Activated CD8-positive, alpha-beta T cell treated with anti-CD3 and anti-CD28 coated beads for 36 hours (primary cell): ENCODE data around the gene ORAI2. TPM values are rescaled to one million over a fixed set of nuclear protein-coding genes. Genes with fewer than 3 reads are reported as not detected.

Experiments used
- ATAC-seq: fragments of 200-7000 bp; cut with Tn5 transposase; one replicate; pipeline ENCODE4 v1.10.0; 2021; ENCODE audit warnings: mild to moderate bottlenecking, moderate library complexity
- CTCF ChIA-PET: fragments of 350-600 bp; sonication (Branson Sonifier 250); formaldehyde crosslinking; loops from one replicate; lab custom pipeline; 2021; ENCODE audit warnings: antibody characterized with exemption; lab: Charles Lee
- POLR2A ChIA-PET: fragments of 350-600 bp; sonication (Branson Sonifier 250); formaldehyde crosslinking; loops from one replicate; lab custom pipeline; 2021; ENCODE audit warnings: antibody characterized with exemption; lab: Charles Lee
- DNase-seq: peaks from one replicate; pipeline ENCODE4 v3.0.0-alpha.2; 2020
- H3K27ac Mint-ChIP-seq: one replicate; pipeline ENCODE4 v1.8.0; 2021; ENCODE audit warnings: mild to moderate bottlenecking, mixed read lengths
- H3K27me3 Mint-ChIP-seq: one replicate; pipeline ENCODE4 v1.8.0; 2021; ENCODE audit warnings: mixed read lengths
- H3K36me3 Mint-ChIP-seq: one replicate; pipeline ENCODE4 v1.8.0; 2021; ENCODE audit warnings: low read depth, mixed read lengths
- H3K4me1 Mint-ChIP-seq: one replicate; pipeline ENCODE4 v1.8.0; 2021; ENCODE audit warnings: low read depth, mixed read lengths
- H3K4me3 Mint-ChIP-seq: one replicate; pipeline ENCODE4 v1.8.0; 2021; ENCODE audit warnings: mild to moderate bottlenecking, moderate library complexity, mixed read lengths
- H3K9me3 Mint-ChIP-seq: one replicate; pipeline ENCODE4 v1.8.0; 2021; ENCODE audit warnings: mixed read lengths
- CTCF ChIP-seq: fragments of 200-600 bp; IDR thresholded peaks from one replicate; pipeline ENCODE4 v1.8.0; 2022; ENCODE audit warnings: antibody characterized with exemption, mild to moderate bottlenecking
- intact Hi-C: fragments of 100-400 bp; cut with micrococcal nuclease; formaldehyde crosslinking; loops from one replicate; pipeline ENCODE4 v1.10.0; 2022
- total RNA-seq, 2 experiments: library from RNA; stranded (reverse); gene quantifications; one replicate each; pipeline ENCODE4 v1.2.3, GENCODE V29; 2021

Gene ORAI2
- total RNA-seq, 2 experiments from 2014 or later, result 29.4 to 35.8 TPM

DNA sequence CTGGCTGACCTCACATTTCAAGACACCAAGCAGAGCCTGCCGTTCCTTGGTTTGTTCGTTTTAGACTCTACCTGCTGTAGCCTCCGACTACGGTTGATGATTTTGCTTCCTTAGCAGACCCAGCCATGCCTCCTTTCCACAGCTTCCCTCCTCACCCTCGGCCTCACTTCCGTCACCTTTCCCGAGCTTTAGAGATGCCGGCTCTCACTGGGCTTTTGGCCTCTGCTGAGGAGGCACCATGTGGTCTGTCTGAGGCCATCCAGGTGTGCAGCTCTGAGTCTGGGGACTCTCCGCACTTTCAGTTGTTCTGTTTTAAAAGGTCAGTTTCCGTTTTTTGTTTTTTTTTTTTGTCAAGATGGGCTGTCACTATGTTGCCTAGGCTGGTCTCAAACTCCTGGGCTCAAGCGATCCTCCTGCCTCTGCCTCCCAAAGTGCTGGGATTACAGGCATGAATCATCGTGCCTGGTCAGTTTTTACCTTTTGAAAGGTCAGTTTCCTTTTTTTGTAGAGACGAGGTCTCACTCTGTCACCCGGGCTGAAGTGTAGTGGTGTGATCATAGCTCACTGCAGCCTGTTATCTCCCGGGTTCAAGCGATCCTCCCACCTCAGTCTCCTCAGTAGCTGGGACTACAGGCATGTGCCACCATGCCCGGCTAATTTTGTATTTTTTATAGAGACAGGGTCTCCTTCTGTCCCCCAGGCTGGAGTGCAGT, 11.7 kb downstream of the ORAI2 start:
- CTCF ChIA-PET, result interaction anchor here (1.5 kb wide), 1 partner anchor 13 kb away, joined by 3 read pairs; no protein-coding TSS in a partner anchor

DNA sequence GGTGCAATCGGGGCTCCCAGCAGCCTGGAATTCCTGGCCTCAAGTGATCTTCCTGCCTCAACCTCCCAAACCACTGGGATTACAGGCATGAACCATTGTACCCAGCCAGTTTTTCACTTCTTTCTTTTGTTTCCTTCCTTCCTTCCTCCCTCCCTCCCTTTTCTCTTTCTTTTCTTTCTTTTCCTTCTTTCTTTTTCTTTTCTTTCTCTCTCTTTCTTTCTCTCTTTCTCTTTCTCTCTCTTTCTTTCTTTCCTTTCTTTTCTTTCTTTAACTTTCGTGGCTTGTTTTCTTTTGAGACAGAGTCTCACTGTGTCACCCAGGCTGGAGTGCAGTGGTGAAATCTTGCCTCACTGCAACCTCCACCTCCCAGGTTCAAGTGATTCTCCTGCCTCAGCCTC, 12.3 kb downstream of the ORAI2 start:
- H3K27me3 Mint-ChIP-seq, result no peaks in the 10 kb centered on the region
- no peak for ATAC-seq
- no peak for TF ChIP-seq CTCF
- no peak for DNase-seq
- CTCF ChIA-PET, result no interaction called here
- H3K4me3 Mint-ChIP-seq, result no peak overlapping the region
- peaks cover 4% of the 10 kb centered on the region for H3K4me1 Mint-ChIP-seq
- POLR2A ChIA-PET, result interaction anchor here (1.1 kb wide), 1 partner anchor 12 kb away, joined by 4 read pairs; the partner anchor contains the start of gene ORAI2
- no peaks in the 10 kb centered on the region for H3K9me3 Mint-ChIP-seq
- intact Hi-C loops, result no loop called here
- H3K36me3 Mint-ChIP-seq, result peaks cover 11% of the 10 kb centered on the region
- H3K27ac Mint-ChIP-seq, result peak overlapping the region; percentile 41

More for the DNA sequence above, 11.7 kb downstream of the ORAI2 start:
- H3K36me3 Mint-ChIP-seq, result peaks cover 11% of the 10 kb centered on the region
- TF ChIP-seq CTCF, result no peak
- H3K4me1 Mint-ChIP-seq, result no peaks in the 10 kb centered on the region
- POLR2A ChIA-PET, result interaction anchor here (1.0 to 1.6 kb wide), 4 partner anchors 11 to 19 kb away, joined by 3 to 4 read pairs (median 3); partner anchors contain the start of genes ALKBH4 and ORAI2
- DNase-seq, result no peak
- no peak for ATAC-seq
- no peak overlapping the region for H3K27ac Mint-ChIP-seq
- no peaks in the 10 kb centered on the region for H3K9me3 Mint-ChIP-seq
- H3K27me3 Mint-ChIP-seq, result no peaks in the 10 kb centered on the region
- no peak overlapping the region for H3K4me3 Mint-ChIP-seq
- intact Hi-C loops, result no loop called here

DNA sequence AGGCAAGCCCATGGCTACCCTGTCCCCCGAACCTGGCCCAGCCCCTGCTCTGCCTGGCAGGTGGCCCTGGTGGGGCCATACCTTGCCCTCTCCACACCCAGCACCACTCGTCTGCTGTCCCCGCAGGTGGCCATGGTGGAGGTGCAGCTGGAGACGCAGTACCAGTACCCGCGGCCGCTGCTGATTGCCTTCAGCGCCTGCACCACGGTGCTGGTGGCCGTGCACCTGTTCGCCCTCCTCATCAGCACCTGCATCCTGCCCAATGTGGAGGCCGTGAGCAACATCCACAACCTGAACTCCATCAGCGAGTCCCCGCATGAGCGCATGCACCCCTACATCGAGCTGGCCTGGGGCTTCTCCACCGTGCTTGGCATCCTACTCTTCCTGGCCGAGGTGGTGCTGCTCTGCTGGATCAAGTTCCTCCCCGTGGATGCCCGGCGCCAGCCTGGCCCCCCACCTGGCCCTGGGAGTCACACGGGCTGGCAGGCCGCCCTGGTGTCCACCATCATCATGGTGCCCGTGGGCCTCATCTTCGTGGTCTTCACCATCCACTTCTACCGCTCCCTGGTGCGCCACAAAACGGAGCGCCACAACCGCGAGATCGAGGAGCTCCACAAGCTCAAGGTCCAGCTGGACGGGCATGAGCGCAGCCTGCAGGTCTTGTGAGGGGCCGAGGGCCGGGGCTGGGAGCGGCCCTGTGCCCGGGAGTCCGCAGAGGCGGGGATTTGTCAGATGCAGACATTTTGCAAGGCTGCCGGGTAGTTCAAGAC, 13.2 kb downstream of the ORAI2 start:
- Mint-ChIP-seq H3K4me3 (no peak overlapping the region), H3K27ac (no peak overlapping the region), H3K36me3 (peaks cover 10% of the 10 kb centered on the region), H3K4me1 (peaks cover 4% of the 10 kb centered on the region), H3K9me3 (no peaks in the 10 kb centered on the region), H3K27me3 (no peaks in the 10 kb centered on the region)
- CTCF ChIA-PET, result no interaction called here
- intact Hi-C loops, result no loop called here
- ATAC-seq (no peak), DNase-seq (no peak)
- TF ChIP-seq CTCF, result no peak
- POLR2A ChIA-PET, result no interaction called here

- Mint-ChIP-seq H3K27ac (no peak overlapping the region), H3K9me3 (no peaks in the 10 kb centered on the region), H3K27me3 (no peaks in the 10 kb centered on the region), H3K36me3 (peaks cover 7% of the 10 kb centered on the region), H3K4me3 (no peak overlapping the region), H3K4me1 (peaks cover 4% of the 10 kb centered on the region)
- ChIA-PET CTCF (interaction anchor here (5.7 kb wide), 1 partner anchor 43 kb away, joined by 34 read pairs; no protein-coding TSS in a partner anchor), POLR2A (no interaction called here)
- no peak for TF ChIP-seq CTCF
- DNase-seq, result no peak
- intact Hi-C loops, result no loop called here
- ATAC-seq, result no peak
Observed at GRCh38 chr7:102447311-102447710, 13.9 kb downstream of the ORAI2 start.
